ENCODE data around the gene ELMO1. TPM values are rescaled to one million over a fixed set of nuclear protein-coding genes. Genes with fewer than 3 reads are reported as not detected.

Gene ELMO1, protein sequence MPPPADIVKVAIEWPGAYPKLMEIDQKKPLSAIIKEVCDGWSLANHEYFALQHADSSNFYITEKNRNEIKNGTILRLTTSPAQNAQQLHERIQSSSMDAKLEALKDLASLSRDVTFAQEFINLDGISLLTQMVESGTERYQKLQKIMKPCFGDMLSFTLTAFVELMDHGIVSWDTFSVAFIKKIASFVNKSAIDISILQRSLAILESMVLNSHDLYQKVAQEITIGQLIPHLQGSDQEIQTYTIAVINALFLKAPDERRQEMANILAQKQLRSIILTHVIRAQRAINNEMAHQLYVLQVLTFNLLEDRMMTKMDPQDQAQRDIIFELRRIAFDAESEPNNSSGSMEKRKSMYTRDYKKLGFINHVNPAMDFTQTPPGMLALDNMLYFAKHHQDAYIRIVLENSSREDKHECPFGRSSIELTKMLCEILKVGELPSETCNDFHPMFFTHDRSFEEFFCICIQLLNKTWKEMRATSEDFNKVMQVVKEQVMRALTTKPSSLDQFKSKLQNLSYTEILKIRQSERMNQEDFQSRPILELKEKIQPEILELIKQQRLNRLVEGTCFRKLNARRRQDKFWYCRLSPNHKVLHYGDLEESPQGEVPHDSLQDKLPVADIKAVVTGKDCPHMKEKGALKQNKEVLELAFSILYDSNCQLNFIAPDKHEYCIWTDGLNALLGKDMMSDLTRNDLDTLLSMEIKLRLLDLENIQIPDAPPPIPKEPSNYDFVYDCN
- total RNA-seq, result 10 to 100 TPM; 11.5 to 19.9 (median 17.4) TPM

DNA sequence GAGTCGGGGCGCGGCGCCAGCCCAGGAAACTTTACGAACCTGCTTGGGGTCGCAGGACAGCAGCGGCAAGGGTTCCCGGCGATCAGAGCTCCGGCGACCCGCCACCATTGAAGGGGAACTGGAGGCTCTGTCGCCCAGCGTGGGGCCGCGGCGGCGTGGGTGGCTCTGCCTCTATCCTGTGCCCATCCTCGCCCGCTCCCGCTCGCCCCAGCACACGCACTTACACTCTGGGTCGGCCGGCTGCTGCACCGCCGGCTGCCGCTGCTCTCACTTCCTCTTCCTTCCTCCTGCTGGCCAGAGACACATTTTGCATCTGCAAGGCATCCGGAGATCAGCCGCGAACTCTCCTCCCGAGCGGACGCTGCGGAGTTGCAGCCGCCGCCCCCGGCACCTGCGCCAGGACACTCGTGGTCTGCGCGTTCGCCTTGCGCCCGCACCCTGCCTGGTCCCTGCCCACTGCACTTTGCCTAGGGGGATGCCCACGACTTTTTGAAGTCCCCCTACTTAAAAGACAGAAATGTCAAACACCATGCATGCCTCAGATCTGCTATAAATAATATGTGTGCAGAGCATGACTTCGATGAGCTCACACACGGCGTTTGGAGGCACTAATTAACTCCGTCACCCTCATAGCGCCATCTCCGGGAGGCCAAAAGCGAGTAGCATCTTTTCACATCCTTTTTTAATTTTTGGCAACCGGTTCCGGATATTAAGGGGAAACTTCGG lies at the start of gene ELMO1:
ELMO1 (minus strand) TSS at position 229 of the 726 bp plus-strand sequence. CDS start 106,174 bp downstream, outside the sequence.
- intact Hi-C loops (cut with DNase I; ENCODE audit: low total_unique reads), result no loop called here
- 1% methylated on average over 30 to 48 of the region's 56 CpGs for WGBS, 2 donors

GRCh38 chr7:37497576-37497975 lies 48.9 kb upstream of the ELMO1 start:
- H3K4me3 ChIP-seq (ENCODE audit: low read depth, poor library complexity, severe bottlenecking), result no peak overlapping the region
- intact Hi-C loops (cut with DNase I; ENCODE audit: low total_unique reads), result no loop called here
- no peak for TF ChIP-seq POLR2A (IDR thresholded peaks at IDR 0.05)
- TF ChIP-seq, protein P1, sequence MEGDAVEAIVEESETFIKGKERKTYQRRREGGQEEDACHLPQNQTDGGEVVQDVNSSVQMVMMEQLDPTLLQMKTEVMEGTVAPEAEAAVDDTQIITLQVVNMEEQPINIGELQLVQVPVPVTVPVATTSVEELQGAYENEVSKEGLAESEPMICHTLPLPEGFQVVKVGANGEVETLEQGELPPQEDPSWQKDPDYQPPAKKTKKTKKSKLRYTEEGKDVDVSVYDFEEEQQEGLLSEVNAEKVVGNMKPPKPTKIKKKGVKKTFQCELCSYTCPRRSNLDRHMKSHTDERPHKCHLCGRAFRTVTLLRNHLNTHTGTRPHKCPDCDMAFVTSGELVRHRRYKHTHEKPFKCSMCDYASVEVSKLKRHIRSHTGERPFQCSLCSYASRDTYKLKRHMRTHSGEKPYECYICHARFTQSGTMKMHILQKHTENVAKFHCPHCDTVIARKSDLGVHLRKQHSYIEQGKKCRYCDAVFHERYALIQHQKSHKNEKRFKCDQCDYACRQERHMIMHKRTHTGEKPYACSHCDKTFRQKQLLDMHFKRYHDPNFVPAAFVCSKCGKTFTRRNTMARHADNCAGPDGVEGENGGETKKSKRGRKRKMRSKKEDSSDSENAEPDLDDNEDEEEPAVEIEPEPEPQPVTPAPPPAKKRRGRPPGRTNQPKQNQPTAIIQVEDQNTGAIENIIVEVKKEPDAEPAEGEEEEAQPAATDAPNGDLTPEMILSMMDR (IDR thresholded peaks at IDR 0.05), result no peak
- DNase-seq (ENCODE audit: low spot score in 2 of 2), result no peak
- WGBS, 2 donors, result 83 to 89% methylated on average over 6 of the region's 6 CpGs

More for the DNA sequence above, at the start of gene ELMO1:
- H3K4me3 ChIP-seq (ENCODE audit: low read depth, poor library complexity, severe bottlenecking), result peak within 1 kb of the TSS; percentile 60
- TF ChIP-seq, protein P1 (IDR thresholded peaks at IDR 0.05), result peak in 1 of 3 donors; percentile 40
- TF ChIP-seq POLR2A (IDR thresholded peaks at IDR 0.05), result no peak
- peak; percentile 67 to 95 for DNase-seq (ENCODE audit: low spot score in 2 of 2)

- no peak for TF ChIP-seq POLR2A (IDR thresholded peaks at IDR 0.05)
- TF ChIP-seq, protein P1 (IDR thresholded peaks at IDR 0.05), result no peak
- intact Hi-C loops (cut with DNase I; ENCODE audit: low total_unique reads), result no loop called here
- WGBS, 2 donors, result 63 to 68% methylated on average over 4 of the region's 4 CpGs
- H3K4me3 ChIP-seq (ENCODE audit: low read depth, poor library complexity, severe bottlenecking), result no peak overlapping the region
- DNase-seq (ENCODE audit: low spot score in 2 of 2), result no peak
These were observed 47.0 kb upstream of the ELMO1 start for GRCh38 chr7:37495574-37496184.

GRCh38 chr7:37494926-37495325 lies 46.3 kb upstream of the ELMO1 start:
- no peak for TF ChIP-seq POLR2A (IDR thresholded peaks at IDR 0.05)
- TF ChIP-seq, protein P1 (IDR thresholded peaks at IDR 0.05), result no peak
- intact Hi-C loops (cut with DNase I; ENCODE audit: low total_unique reads), result no loop called here
- DNase-seq (ENCODE audit: low spot score in 2 of 2), result no peak
- H3K4me3 ChIP-seq (ENCODE audit: low read depth, poor library complexity, severe bottlenecking), result no peak overlapping the region
- 39 to 61% methylated on average over 2 of the region's 2 CpGs for WGBS, 2 donors

GRCh38 chr7:37493810-37494209 lies 45.1 kb upstream of the ELMO1 start:
- intact Hi-C loops (cut with DNase I; ENCODE audit: low total_unique reads), result no loop called here
- 78 to 90% methylated on average over 13 of the region's 13 CpGs for WGBS, 2 donors
- no peak for DNase-seq (ENCODE audit: low spot score in 2 of 2)
- TF ChIP-seq, protein P1 (IDR thresholded peaks at IDR 0.05), result no peak
- no peak for TF ChIP-seq POLR2A (IDR thresholded peaks at IDR 0.05)
- H3K4me3 ChIP-seq (ENCODE audit: low read depth, poor library complexity, severe bottlenecking), result no peak overlapping the region

Measured in lower leg skin (tissue), 4 donors.